ENCODE results near the gene PRKCI.

PRKCI gene

DNA sequence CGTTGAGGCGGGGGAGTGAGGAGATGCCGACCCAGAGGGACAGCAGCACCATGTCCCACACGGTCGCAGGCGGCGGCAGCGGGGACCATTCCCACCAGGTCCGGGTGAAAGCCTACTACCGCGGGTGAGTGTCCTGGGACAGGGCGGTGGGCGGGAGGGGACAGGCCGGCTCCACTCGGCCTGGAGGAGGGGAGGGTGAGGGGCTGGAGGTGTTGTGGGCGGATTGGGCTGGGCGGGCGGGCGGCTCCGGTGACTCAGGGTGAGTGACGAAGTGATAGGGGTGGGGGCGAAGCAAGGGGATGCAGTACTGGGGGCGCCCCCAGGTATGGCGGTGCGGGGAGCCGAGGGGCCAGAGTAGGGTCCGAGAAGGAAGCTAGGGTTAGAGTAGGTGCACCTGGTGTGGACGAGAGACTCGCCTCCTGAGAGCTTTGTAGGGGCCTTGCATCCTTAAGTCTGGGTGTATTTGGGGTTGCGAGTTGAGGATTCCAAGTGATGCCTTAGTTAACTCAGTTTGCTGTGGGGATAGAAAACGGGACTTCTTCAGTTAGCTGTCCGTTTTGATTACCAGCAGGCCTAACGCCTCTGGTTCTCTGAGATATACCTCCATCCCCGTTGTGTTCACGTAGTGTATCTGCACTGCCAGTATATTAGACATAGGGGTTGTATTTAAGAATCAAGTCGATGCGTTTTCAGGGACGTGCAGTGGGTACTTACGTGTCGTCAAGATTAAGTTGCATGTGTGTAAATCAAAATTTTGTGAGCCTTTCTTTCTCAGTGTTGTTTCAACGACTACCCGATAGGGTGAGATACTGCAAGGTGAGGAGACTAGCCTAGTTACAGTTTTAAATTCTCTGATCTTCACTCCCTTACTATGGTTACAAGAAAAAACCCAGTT lies 670 bp downstream of the PRKCI start:
- H3K27me3 ChIP-seq (ENCODE audit: control insufficient read depth in 1 of 2, insufficient read depth in 2 of 2, low read length in 2 of 2), result no peaks in the 10 kb centered on the region
- peaks cover 5 to 10% of the 10 kb centered on the region in 2 donors for H3K4me1 ChIP-seq (ENCODE audit: control insufficient read depth in 1 of 2, insufficient read depth in 2 of 2, low read length in 2 of 2)
- peak overlapping the region; percentile 69 to 85 for H3K9ac ChIP-seq (ENCODE audit: low read depth in 1 of 2, low read length in 2 of 2)
- peak overlapping the region; percentile 88 for H3K27ac ChIP-seq (ENCODE audit: low read depth, low read length)
- no peaks in the 10 kb centered on the region for H3K36me3 ChIP-seq (ENCODE audit: control insufficient read depth in 1 of 2, insufficient read depth in 2 of 2, low read length in 2 of 2)
- H3K9me3 ChIP-seq (ENCODE audit: control insufficient read depth in 1 of 2, low read length in 2 of 2), result no peaks in the 10 kb centered on the region
- H3K4me3 ChIP-seq (ENCODE audit: low read depth in 1 of 2, low read length in 2 of 2), result peak overlapping the region; percentile 82 to 94

DNA sequence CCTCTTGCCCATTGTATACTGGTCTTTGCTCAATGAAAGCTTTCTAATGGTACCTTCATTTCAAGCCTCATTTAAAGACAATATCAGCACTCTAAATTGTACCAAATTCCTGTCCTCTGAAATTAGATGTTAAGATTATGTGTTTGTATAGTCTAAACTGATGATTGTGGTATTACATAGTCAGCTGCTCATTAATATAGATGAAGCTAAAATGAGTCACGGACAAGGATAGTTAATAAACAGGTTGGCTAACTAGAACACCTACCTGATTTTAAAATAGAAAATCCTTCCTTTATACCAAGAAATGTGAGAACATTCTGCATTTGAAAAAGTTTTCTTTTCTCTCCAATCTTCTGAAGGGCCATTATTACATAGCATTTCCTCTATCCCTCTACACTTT lies 2.9 kb downstream of the PRKCI start:
- H3K9me3 ChIP-seq (ENCODE audit: control insufficient read depth in 1 of 2, low read length in 2 of 2), result no peaks in the 10 kb centered on the region
- no peak overlapping the region for H3K4me3 ChIP-seq (ENCODE audit: low read depth in 1 of 2, low read length in 2 of 2)
- H3K9ac ChIP-seq (ENCODE audit: low read depth in 1 of 2, low read length in 2 of 2), result no peak overlapping the region
- H3K36me3 ChIP-seq (ENCODE audit: control insufficient read depth in 1 of 2, insufficient read depth in 2 of 2, low read length in 2 of 2), result no peaks in the 10 kb centered on the region
- no peaks in the 10 kb centered on the region for H3K27me3 ChIP-seq (ENCODE audit: control insufficient read depth in 1 of 2, insufficient read depth in 2 of 2, low read length in 2 of 2)
- H3K27ac ChIP-seq (ENCODE audit: low read depth, low read length), result no peak overlapping the region
- H3K4me1 ChIP-seq (ENCODE audit: control insufficient read depth in 1 of 2, insufficient read depth in 2 of 2, low read length in 2 of 2), result peaks cover 5 to 10% of the 10 kb centered on the region in 2 donors

DNA sequence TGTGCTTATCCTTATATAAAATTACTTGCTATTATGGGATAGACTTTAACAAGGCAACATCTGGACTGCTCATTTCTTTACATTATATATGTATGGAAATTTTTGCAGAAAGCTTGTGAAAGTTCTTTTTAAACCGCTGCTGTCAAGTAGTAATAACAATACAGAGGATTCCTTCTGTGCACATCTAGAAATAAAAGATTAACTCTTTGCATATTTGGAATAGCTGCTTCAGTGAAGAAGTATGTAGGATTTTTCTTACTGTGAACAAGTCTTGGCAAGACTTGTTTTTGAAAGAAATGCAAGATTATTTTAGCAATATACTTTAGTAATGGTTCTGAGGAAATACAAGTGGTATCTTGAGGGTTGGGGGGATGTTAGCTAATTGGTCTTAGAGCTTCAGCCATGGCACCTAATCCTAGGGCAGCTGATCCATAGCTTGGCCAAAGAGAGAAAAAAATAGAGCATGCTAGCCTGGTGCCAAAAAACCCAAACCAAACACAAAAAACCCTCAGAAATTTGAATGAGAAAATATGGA lies 4.3 kb downstream of the PRKCI start:
- no peak overlapping the region for H3K27ac ChIP-seq (ENCODE audit: low read depth, low read length)
- H3K9ac ChIP-seq (ENCODE audit: low read depth in 1 of 2, low read length in 2 of 2), result no peak overlapping the region
- no peaks in the 10 kb centered on the region for H3K9me3 ChIP-seq (ENCODE audit: control insufficient read depth in 1 of 2, low read length in 2 of 2)
- no peak overlapping the region for H3K4me3 ChIP-seq (ENCODE audit: low read depth in 1 of 2, low read length in 2 of 2)
- no peaks in the 10 kb centered on the region for H3K36me3 ChIP-seq (ENCODE audit: control insufficient read depth in 1 of 2, insufficient read depth in 2 of 2, low read length in 2 of 2)
- H3K4me1 ChIP-seq (ENCODE audit: control insufficient read depth in 1 of 2, insufficient read depth in 2 of 2, low read length in 2 of 2), result peaks cover 5 to 9% of the 10 kb centered on the region in 2 donors
- no peaks in the 10 kb centered on the region for H3K27me3 ChIP-seq (ENCODE audit: control insufficient read depth in 1 of 2, insufficient read depth in 2 of 2, low read length in 2 of 2)

DNA sequence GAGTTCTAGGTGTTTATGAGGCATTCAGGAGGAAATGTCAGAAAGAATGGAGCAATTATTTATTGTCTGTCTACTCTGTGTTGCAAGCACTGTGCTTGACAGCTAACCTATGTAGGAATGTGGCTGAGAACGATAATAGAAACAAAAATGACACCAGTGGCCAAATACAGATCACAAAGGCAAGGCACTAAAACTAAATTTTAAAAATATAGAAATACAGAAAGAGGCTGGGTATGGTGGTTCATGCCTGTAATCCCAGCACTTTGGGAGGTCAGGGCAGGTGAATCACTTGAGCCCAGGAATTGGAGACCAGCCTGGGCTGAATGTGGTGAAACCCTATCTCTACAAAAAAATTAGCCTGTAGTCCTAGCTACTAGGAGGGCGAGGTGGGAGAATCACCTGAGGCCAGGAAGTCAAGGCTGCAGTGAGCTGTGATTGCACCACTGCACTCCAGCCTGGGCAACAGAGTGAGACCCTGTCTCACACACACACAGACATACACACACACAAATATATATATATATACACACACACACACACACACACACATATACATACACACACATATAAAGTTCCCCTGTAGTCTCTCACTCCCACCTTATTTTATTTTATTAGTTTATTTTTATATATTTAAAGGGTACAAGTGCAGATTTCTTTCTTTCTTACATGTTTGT lies 6.0 kb downstream of the PRKCI start:
- H3K36me3 ChIP-seq (ENCODE audit: control insufficient read depth in 1 of 2, insufficient read depth in 2 of 2, low read length in 2 of 2), result no peaks in the 10 kb centered on the region
- H3K9ac ChIP-seq (ENCODE audit: low read depth in 1 of 2, low read length in 2 of 2), result no peak overlapping the region
- H3K9me3 ChIP-seq (ENCODE audit: control insufficient read depth in 1 of 2, low read length in 2 of 2), result no peaks in the 10 kb centered on the region
- H3K4me3 ChIP-seq (ENCODE audit: low read depth in 1 of 2, low read length in 2 of 2), result no peak overlapping the region
- H3K27ac ChIP-seq (ENCODE audit: low read depth, low read length), result no peak overlapping the region
- H3K27me3 ChIP-seq (ENCODE audit: control insufficient read depth in 1 of 2, insufficient read depth in 2 of 2, low read length in 2 of 2), result no peaks in the 10 kb centered on the region
- peaks cover 11% of the 10 kb centered on the region in 2 donors for H3K4me1 ChIP-seq (ENCODE audit: control insufficient read depth in 1 of 2, insufficient read depth in 2 of 2, low read length in 2 of 2)

DNA sequence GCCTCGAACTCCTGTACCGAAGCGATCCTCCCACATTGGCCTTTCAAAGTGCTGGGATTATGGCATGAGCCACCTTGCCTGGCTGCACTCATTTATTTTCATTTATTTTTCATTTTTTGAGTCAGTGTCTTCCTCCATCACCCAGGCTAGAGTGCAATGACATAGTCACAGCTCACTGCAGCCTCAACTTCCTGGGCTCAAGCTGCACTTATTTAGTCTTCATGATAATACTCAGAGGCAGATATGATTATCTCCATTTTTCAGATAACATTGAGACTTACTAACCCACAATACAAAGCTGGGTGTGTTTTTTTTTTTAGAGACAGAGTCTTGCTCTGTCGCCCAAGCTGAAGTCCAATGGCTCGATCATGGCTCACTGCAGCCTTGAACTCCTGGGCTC lies 10.0 kb downstream of the PRKCI start:
- H3K4me3 ChIP-seq (ENCODE audit: low read depth in 1 of 2, low read length in 2 of 2), result no peak overlapping the region
- H3K36me3 ChIP-seq (ENCODE audit: control insufficient read depth in 1 of 2, insufficient read depth in 2 of 2, low read length in 2 of 2), result peaks cover 5% of the 10 kb centered on the region in 2 donors
- H3K9me3 ChIP-seq (ENCODE audit: control insufficient read depth in 1 of 2, low read length in 2 of 2), result no peaks in the 10 kb centered on the region
- peaks cover 6 to 7% of the 10 kb centered on the region in 2 donors for H3K4me1 ChIP-seq (ENCODE audit: control insufficient read depth in 1 of 2, insufficient read depth in 2 of 2, low read length in 2 of 2)
- no peaks in the 10 kb centered on the region for H3K27me3 ChIP-seq (ENCODE audit: control insufficient read depth in 1 of 2, insufficient read depth in 2 of 2, low read length in 2 of 2)
- H3K9ac ChIP-seq (ENCODE audit: low read depth in 1 of 2, low read length in 2 of 2), result no peak overlapping the region
- H3K27ac ChIP-seq (ENCODE audit: low read depth, low read length), result no peak overlapping the region

DNA sequence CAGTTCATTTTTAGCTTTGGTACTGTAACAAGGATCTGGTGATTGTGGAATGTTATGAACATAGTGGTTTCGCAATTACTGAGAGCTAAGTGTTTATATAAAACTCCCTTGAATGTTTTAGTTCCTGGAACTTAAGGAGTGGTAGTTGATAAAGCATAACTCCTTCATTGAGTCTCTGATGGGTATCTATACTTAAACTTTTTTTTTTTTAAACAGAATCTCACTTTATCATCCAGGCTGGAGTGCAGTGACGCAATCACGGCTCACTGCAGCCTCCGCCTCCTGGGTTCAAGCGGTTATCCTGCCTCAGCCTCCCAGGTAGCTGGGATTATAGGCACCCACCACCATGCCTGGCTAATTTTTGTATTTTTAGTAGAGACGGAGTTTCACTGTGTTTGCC lies 11.3 kb downstream of the PRKCI start:
- no peaks in the 10 kb centered on the region for H3K27me3 ChIP-seq (ENCODE audit: control insufficient read depth in 1 of 2, insufficient read depth in 2 of 2, low read length in 2 of 2)
- H3K36me3 ChIP-seq (ENCODE audit: control insufficient read depth in 1 of 2, insufficient read depth in 2 of 2, low read length in 2 of 2), result peaks cover 5 to 6% of the 10 kb centered on the region in 2 donors
- H3K4me3 ChIP-seq (ENCODE audit: low read depth in 1 of 2, low read length in 2 of 2), result no peak overlapping the region
- H3K27ac ChIP-seq (ENCODE audit: low read depth, low read length), result no peak overlapping the region
- no peaks in the 10 kb centered on the region for H3K9me3 ChIP-seq (ENCODE audit: control insufficient read depth in 1 of 2, low read length in 2 of 2)
- peaks cover 6 to 7% of the 10 kb centered on the region in 2 donors for H3K4me1 ChIP-seq (ENCODE audit: control insufficient read depth in 1 of 2, insufficient read depth in 2 of 2, low read length in 2 of 2)
- H3K9ac ChIP-seq (ENCODE audit: low read depth in 1 of 2, low read length in 2 of 2), result no peak overlapping the region

DNA sequence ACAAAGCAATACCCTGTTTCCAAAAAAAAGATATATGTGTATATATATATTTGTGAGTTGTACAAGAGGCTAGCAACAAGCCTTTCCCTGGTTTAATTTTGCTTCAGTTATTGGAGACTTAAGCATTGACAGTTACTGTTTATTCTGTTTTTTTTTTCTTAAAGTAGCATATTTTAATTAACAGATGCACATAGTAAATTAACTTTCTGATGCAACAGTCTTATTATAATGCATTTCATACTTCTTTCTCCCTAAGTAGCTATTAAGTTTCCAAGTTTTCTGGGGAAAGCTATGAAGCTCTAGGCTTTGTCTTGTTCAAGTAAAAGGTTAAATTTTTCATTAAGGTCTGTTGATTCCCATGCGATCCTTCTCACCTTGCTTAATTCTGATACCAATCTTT lies 17.9 kb downstream of the PRKCI start:
- Histone ChIP-seq H3K4me1 (ENCODE audit: control insufficient read depth in 1 of 2, insufficient read depth in 2 of 2, low read length in 2 of 2) (no peaks in the 10 kb centered on the region), H3K4me3 (ENCODE audit: low read depth in 1 of 2, low read length in 2 of 2) (no peak overlapping the region), H3K9me3 (ENCODE audit: control insufficient read depth in 1 of 2, low read length in 2 of 2) (no peaks in the 10 kb centered on the region), H3K27ac (ENCODE audit: low read depth, low read length) (no peak overlapping the region), H3K36me3 (ENCODE audit: control insufficient read depth in 1 of 2, insufficient read depth in 2 of 2, low read length in 2 of 2) (peaks cover 6 to 12% of the 10 kb centered on the region in 2 donors), H3K27me3 (ENCODE audit: control insufficient read depth in 1 of 2, insufficient read depth in 2 of 2, low read length in 2 of 2) (no peaks in the 10 kb centered on the region), H3K9ac (ENCODE audit: low read depth in 1 of 2, low read length in 2 of 2) (no peak overlapping the region)

DNA sequence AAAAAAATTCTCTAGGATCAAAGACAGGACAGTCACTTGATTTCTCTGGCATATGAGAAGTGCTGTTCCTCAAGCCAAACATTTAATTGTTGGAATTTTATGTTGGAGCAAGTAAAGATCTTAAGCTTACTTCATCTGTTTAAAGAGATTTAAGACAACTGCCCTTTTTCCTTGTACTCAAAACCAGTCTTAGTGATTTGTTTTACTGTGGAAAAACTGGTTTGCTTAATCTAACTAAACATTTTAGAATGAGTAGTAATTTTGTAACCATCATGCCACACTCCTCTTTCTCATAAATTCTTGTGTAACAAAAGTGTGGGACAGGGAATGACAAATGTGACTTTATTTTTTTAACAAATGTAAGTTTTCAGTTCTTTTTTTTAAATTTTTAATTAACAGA lies 18.4 kb downstream of the PRKCI start:
- no peak overlapping the region for H3K27ac ChIP-seq (ENCODE audit: low read depth, low read length)
- H3K4me3 ChIP-seq (ENCODE audit: low read depth in 1 of 2, low read length in 2 of 2), result no peak overlapping the region
- H3K36me3 ChIP-seq (ENCODE audit: control insufficient read depth in 1 of 2, insufficient read depth in 2 of 2, low read length in 2 of 2), result peaks cover 6 to 12% of the 10 kb centered on the region in 2 donors

DNA sequence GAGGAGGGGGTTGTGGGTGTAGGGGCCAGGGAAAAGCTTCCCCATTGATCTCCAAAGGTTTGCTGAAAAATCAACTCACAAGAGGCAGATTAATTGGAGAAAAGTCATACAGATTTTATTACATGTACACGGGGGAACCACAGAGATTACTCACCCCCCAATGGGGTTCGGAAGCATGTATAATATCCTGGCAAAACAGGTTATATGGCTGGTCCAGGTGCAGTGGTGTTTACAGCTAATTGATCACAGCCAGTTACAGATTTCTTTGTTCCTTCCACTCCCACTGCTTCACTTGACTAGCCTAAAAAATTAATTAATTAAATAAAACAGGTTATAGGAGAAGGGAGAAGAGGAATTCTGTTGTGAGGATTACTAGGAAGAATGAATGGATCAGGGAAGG lies 22.4 kb downstream of the PRKCI start:
- Histone ChIP-seq H3K27ac (ENCODE audit: low read depth, low read length) (no peak overlapping the region), H3K9ac (ENCODE audit: low read depth in 1 of 2, low read length in 2 of 2) (no peak overlapping the region), H3K36me3 (ENCODE audit: control insufficient read depth in 1 of 2, insufficient read depth in 2 of 2, low read length in 2 of 2) (peaks cover 0 to 7% of the 10 kb centered on the region in 2 donors), H3K4me1 (ENCODE audit: control insufficient read depth in 1 of 2, insufficient read depth in 2 of 2, low read length in 2 of 2) (no peaks in the 10 kb centered on the region), H3K27me3 (ENCODE audit: control insufficient read depth in 1 of 2, insufficient read depth in 2 of 2, low read length in 2 of 2) (no peaks in the 10 kb centered on the region), H3K4me3 (ENCODE audit: low read depth in 1 of 2, low read length in 2 of 2) (no peak overlapping the region), H3K9me3 (ENCODE audit: control insufficient read depth in 1 of 2, low read length in 2 of 2) (no peaks in the 10 kb centered on the region)

More for the DNA sequence above, 18.4 kb downstream of the PRKCI start:
- no peaks in the 10 kb centered on the region for H3K9me3 ChIP-seq (ENCODE audit: control insufficient read depth in 1 of 2, low read length in 2 of 2)
- no peaks in the 10 kb centered on the region for H3K4me1 ChIP-seq (ENCODE audit: control insufficient read depth in 1 of 2, insufficient read depth in 2 of 2, low read length in 2 of 2)
- H3K9ac ChIP-seq (ENCODE audit: low read depth in 1 of 2, low read length in 2 of 2), result no peak overlapping the region
- H3K27me3 ChIP-seq (ENCODE audit: control insufficient read depth in 1 of 2, insufficient read depth in 2 of 2, low read length in 2 of 2), result no peaks in the 10 kb centered on the region

DNA sequence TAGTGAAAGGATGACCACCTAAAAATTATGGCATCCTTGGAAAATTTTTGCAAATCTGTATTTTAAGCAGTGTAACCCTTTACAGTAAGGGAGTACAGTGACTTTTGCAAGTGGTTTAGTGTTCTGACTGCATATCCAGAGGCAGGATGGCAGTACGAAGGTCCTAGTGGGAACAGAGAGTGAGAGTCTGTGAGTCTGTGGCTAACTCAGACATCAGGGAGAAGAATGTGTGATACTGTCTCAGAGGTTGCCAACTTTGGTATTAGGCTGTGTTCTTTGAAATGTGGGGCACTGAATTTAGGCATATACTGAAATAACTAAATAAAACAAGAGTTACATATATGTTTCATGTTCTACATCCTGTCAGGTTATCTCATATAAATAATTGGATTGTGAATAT lies 25.7 kb downstream of the PRKCI start:
- no peaks in the 10 kb centered on the region for H3K9me3 ChIP-seq (ENCODE audit: control insufficient read depth in 1 of 2, low read length in 2 of 2)
- H3K4me1 ChIP-seq (ENCODE audit: control insufficient read depth in 1 of 2, insufficient read depth in 2 of 2, low read length in 2 of 2), result no peaks in the 10 kb centered on the region
- no peak overlapping the region for H3K4me3 ChIP-seq (ENCODE audit: low read depth in 1 of 2, low read length in 2 of 2)

More for the DNA sequence above, 25.7 kb downstream of the PRKCI start:
- H3K27ac ChIP-seq (ENCODE audit: low read depth, low read length), result no peak overlapping the region
- H3K36me3 ChIP-seq (ENCODE audit: control insufficient read depth in 1 of 2, insufficient read depth in 2 of 2, low read length in 2 of 2), result peaks cover 0 to 7% of the 10 kb centered on the region in 2 donors
- no peaks in the 10 kb centered on the region for H3K27me3 ChIP-seq (ENCODE audit: control insufficient read depth in 1 of 2, insufficient read depth in 2 of 2, low read length in 2 of 2)
- no peak overlapping the region for H3K9ac ChIP-seq (ENCODE audit: low read depth in 1 of 2, low read length in 2 of 2)
